OCI-LY7 (cell line): ENCODE measurements around the gene WNT6.

Experiments used
- EZH2phosphoT487 ChIP-seq: fragments of 200-600 bp; sonication (generic); IDR thresholded peaks from 2 replicates; pipeline ENCODE4 v1.6.1; 2018; ENCODE audit warnings: low read depth, borderline replicate concordance, mild to moderate bottlenecking, mixed run types, antibody characterized with exemption, low read length, moderate library complexity, mixed read lengths
- TF ChIP-seq, protein P1 (sequence below): fragments of 200-600 bp; sonication (generic); conservative IDR thresholded peaks from 2 replicates; pipeline ENCODE4 v1.5.1; 2014; ENCODE audit warnings: mild to moderate bottlenecking, antibody characterized with exemption, low read length, moderate library complexity, mixed read lengths

DNA sequence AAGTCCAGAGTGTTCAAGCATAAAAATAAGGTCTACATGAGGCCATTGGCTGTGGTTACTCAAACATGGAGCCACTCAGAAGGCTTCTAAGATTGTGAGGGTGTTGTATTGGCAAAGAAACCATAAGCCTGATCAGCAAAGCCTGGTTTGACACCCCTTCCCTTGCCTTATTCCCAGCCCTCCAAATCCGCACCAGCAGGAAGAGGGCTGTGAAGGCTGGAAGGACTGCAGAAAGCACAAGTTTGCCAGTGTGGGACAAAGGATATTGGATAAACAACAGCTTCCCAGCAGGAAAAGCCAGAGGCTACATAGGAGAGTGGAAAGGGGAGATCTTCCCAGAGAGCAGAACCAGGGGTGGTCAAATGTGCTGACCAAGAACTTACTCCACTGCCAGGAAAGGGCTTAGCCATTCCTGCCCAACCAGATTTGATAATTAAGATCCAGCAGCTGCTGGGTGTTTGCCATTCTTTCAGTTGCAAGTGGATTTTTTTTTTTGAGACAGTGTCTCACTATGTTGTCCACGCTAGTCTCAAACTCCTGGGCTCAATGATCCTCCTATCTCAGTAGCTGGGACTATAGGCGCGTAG is 26.5 kb upstream of the WNT6 start:
- TF ChIP-seq, protein P1, sequence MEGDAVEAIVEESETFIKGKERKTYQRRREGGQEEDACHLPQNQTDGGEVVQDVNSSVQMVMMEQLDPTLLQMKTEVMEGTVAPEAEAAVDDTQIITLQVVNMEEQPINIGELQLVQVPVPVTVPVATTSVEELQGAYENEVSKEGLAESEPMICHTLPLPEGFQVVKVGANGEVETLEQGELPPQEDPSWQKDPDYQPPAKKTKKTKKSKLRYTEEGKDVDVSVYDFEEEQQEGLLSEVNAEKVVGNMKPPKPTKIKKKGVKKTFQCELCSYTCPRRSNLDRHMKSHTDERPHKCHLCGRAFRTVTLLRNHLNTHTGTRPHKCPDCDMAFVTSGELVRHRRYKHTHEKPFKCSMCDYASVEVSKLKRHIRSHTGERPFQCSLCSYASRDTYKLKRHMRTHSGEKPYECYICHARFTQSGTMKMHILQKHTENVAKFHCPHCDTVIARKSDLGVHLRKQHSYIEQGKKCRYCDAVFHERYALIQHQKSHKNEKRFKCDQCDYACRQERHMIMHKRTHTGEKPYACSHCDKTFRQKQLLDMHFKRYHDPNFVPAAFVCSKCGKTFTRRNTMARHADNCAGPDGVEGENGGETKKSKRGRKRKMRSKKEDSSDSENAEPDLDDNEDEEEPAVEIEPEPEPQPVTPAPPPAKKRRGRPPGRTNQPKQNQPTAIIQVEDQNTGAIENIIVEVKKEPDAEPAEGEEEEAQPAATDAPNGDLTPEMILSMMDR = no peak
- no peak for TF ChIP-seq EZH2phosphoT487
